Stimulated activated CD4-positive, alpha-beta T cell treated with anti-CD3 and anti-CD28 coated beads, Interleukin-2, amount 100 ng/mL, for 24 hours (primary cell): ENCODE data around the gene DNM3.

Experiments used
- DNase-seq, 2 donors: peaks; one replicate each; pipeline ENCODE4 v3.0.0-alpha.2; 2020

DNM3 gene

DNA sequence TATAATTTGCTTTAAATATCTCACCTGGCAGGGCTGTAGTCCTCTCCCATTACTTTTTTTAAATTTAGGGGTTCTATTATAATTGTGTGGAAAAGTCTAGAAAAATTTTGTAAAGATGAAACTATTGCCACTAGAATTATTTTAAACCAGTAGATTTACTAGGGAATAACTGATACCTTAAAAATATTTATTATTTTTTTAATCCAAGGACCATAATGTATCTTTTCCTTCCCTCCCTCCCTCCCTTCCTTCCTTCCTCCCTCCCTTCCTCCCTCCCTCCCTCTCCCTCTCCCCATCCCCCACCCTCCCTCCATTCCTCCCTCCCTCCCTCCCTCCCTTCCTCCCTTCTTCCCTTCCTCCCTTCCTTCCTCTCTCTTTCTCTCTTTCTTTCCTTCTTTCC is 90.5 kb downstream of the DNM3 start:
- no peak for DNase-seq

DNA sequence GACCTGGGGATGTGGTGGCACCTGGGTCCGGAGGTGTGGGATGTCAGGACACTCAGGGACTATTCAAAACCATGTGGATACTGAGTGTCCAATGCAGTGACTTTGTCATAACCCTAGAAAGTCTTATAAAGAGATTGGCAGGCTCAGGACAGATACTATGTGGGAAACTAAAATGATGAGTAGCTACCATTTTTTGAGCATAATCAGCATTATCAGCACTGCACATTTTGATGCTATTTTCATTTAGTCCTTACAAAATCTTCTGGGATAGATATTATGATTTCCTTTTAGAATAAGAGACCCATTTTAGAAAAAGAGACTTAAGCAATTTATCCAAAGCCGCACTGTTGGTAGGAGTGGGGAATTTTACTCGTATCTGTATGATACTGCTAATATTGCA is 93.4 kb downstream of the DNM3 start:
- no peak for DNase-seq

DNA sequence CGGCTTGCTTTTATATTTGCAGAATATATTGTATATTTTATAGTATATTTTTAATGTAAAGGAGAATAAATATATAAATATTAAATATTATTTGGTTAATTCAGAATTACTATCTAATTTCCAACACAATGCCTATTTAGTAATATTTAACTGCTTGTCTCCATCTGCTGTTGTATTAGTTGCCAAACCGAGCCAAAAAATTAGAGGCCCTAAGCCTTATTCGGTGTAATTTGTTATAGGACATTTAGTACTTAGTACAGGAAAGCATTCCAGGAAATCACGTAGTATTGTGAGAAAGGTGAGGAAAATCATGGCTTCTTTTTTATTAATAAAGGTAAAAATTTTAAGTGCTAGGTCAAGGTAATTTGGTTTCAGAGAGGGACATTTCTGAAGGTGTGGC is 93.8 kb downstream of the DNM3 start:
- DNase-seq: no peak

DNA sequence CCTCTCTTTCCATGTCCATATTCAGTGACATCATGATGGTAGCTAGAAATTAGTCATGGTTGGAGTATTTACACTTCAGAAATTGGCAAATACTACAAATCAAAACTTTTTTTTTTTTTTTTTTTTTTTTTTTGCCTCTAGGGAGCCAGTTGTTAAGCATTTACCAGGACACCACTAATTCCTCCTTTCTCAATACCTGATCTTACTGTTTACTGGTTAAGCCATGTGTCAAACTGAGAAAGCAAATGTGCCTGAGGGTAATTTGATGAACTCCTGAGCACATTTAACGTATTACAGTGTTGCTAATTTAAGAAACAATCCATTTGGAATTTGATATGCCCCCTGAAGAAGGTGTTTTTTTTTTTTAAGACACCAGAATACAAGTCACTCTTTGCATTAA is 94.4 kb downstream of the DNM3 start:
- no peak for DNase-seq

DNA sequence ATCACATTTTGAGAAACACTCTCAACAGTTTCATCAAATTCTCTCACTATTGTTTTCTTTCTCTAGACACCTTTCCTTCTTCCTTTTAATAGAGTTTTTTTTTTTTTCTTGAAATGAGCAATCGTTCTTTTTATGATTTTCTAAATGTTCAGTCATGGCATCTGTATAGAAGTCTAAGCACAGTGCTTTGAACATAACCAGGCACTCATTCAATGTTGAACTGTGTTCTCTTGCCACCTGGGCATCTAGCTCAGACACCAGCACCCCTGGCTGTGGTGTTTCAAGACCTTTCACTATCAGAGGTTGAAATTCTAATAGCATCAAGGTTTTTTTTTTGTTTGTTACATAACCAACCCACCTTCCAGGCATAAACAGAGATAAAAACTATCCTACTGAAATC is 96.6 kb downstream of the DNM3 start:
- no peak for DNase-seq

DNA sequence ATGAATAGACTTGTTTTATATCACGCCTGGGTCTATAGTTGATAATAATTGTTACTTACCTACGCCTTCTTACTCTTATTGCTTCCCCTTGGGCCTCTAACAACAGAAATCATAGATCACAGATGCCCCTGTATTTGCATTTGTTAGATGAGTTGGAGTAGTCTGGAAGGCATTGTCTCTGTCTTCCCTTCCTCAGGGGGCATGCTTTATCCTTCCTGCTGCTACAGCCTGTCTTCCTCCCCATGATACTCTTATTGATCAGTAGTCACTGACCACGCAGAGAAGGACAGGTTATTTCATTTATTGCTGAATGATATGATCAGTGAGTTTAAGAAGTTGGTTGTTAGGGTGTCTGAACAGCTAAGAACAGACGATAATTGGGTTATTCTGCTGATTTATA is 98.4 kb downstream of the DNM3 start:
- DNase-seq: no peak

DNA sequence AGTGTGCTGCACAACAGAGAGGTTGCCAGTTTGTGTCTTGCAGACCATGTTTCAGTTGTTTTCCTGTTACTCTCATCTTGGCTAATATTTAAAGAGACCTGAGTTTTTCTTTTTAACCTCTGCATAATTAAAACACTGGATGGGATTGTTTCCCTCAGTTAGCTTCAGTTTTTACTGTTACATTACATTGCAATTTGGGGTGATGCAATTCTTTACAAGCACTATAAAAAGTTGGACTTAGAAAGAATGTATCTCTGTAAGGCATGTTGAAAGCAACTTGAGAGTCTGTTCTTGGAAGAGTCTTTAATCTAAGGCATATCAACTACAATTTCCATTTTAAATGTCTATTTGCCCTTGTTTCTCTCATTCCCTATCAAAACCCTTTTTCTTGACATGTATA is 99.1 kb downstream of the DNM3 start:
- no peak for DNase-seq

DNA sequence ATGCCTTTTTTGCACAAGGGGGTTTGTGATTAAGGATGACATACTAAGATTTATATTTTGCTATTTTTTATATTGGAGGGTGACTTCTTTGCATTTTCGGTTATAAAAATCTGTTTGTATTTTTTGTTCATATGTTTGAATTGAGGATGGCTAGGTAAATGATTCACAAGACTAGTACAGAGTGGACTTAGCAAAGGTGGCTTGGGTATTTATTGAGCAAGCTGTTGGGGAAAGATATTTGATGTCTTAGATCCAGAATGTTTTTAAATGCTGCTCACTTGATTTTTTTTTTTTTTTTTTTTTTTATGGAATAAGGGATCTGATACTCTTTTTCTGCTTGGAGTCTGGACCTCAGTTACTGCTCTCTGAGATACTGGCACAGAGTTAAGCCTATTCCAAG is 100.6 kb downstream of the DNM3 start:
- DNase-seq: no peak

DNA sequence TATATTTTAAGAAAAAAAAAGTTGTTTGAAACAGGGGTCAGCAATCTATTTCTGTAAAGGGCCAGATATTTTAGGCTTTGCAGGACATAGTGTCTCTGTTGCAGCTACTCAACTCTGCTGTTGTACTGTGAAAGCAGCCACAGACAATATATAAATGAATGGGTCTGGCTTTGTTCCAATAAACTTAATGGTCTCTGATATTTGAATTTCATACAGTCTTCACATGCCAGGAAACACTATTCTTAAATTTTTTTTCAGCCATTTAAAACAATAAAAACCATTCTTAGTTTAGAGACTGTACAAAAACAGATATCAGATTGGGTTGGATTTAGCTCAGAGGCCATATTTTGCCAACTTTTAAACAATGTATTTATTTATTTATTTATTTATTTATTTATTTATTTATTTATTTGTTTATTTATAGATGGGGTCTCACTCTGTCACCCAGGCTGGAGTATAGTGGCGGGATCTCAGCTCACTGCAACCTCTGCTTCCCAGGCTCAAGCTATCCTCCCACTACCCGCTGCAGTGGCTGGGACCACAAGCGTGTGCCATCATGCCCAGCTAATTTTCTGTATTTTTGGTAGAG is 102.8 kb downstream of the DNM3 start:
- DNase-seq: no peak

DNA sequence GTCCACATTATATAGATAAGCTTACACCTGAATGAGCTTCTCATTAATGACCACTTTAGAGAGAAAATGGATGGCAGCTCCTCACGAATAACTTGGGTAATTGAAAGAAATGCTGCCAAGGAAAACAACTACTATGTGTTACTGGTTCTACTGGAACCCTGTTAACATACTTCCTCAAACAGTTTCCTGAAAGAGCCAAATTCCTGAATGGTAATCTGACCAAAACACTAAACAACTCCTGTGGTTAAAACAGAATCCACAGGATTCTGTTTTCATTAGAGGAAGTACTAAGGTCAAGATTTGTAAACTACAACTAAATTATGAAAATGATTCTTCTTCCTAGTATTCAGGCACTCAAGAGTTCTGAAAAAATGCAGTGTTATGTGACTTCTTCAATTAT is 107.2 kb downstream of the DNM3 start:
- DNase-seq: no peak

DNA sequence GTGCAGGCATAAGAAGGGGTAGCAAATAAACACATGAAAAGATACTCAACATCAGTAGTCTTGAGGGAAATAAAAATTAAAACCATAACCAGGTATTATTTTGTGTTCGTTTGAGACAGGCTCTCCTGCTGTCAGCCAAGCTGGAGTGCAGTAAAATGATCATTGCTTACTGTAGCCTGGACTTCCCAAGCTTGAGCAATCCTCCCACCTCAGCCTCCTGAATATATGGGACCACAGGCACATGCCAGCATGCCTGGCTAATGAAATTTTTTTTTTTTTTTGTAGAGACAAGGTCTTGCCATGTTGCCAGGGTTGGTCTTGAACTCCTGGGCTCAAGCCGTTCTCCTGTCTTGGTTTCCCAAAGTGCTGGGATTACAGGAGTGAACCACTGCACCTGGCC is 108.0 kb downstream of the DNM3 start:
- DNase-seq: no peak

DNA sequence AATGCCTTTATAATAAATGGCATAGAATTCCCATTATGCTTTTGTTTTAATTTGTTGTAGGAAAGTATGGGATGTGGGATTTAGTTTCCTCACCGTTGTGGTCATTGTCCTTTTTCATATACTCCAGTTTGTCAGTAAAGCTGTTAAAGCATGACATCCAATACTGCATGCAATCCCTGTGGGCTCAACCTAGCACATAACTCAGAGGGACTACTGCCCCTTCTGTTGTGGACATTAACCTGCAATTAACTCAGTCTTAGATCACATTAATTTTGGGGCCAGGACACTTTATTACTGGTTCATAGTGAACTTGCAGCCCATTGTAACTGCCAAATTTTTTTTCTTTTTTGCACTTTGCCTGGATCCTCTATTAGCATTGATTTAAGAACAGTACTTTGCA is 112.5 kb downstream of the DNM3 start:
- DNase-seq: no peak

DNA sequence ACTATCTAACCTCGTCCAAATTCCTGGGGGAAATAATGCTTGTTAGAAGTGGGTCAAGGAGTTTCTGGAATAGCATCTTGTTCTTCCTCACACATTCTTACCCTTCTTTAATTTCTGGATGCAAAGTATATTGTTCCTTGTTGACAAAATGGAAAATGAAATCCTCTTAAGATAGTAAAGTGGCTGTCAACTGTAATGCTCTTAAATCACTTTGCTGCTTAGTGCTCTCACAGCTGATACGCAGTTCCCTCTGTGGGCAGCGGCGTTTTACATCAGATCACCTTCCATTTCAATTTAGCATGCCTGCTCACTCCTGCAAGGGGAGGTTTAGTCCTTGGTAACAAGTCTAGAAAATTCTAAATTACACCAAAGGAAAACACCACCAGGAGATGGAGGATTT is 113.1 kb downstream of the DNM3 start:
- DNase-seq: no peak

DNA sequence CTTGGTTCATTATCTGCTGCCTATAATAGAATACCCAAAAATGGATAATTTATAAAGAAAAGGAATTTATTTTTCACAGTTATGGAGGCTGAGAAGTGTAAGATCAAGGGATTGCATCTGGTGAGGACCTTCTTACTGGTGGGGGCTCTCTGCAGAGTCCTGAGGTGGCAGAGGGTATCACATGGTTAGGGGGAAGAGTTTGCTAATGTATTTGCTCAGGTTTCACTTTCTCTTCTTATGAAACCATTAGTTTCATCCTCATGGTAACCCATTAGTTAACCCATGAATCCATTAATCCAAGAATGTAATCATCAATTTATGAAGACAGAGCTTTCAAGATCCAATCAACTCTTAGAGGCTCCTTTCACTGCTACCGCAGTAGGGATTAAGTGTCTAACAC is 120.6 kb downstream of the DNM3 start:
- DNase-seq: no peak

DNA sequence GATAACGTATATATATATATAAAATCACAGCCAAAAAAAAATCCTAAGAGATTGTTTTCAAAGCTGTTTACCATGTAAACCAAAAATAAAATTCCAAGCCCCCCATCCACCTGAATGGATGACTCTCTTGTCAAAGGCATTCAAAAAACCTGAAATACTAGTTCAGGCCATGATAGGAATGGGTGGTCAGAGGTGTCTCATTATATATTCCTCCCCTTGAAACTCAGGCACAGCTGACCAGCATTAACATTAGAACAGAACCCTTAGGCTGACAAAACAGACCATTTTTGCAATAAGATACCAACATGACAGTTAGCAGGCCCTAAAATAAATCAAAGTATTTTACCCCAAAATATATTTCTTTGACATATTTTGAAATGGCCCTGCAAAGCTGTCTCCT is 122.5 kb downstream of the DNM3 start:
- DNase-seq: no peak

DNA sequence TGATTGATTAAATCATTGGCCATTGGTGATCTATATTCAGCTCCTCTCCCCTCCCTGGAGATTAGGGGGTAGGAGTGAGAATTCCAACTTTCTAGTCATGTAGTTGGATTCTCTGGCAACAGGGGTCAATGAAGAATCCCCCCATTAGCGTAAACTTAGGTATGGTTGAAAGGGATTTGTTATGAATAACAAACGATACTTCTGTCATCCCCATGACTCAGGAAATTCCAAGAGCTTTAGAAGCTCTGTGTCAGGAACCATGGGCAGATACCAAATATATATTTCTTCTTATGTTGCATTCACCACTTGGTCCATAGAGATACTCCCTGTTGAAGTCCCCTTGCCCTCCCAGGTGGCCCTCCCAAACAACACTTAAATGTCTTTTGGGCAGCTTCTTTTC is 124.5 kb downstream of the DNM3 start:
- no peak for DNase-seq

DNA sequence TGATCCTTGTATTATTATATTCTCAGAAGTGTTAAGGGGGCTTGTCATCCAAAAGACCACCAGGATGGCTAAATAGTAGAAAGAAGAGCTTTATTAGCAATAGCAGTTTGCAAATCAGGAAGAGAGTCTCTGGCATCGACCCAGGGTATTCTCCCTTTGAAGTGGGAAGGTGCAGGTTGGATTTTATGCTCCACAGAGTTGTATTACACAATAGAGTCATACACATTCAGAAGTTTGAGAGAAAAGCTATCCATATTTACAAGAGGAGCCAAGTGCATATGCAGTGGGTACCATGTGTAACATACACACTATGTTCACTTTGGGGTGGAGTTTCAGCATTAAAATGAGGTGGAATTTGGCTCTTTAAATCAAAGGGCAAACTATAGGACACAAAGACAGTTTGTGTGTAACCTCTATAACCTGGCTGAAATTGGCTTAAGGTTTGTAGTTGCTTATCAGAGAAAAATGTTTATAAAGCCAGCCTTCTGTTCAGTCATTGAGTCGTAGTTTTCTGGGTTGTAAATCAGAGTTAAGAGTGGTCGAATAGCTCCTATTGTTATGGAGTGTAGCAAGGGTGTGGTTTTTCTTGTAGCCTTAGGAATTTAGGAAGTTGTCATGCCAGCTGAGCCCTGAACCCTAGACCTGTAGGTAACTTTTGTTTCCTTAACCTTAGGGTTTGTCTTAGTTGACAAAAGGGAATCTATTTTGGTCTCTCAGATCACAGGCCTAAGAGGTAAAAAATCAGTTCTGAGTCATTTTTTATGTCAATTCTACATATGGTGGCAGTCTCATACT is 125.3 kb downstream of the DNM3 start:
- DNase-seq: no peak

DNA sequence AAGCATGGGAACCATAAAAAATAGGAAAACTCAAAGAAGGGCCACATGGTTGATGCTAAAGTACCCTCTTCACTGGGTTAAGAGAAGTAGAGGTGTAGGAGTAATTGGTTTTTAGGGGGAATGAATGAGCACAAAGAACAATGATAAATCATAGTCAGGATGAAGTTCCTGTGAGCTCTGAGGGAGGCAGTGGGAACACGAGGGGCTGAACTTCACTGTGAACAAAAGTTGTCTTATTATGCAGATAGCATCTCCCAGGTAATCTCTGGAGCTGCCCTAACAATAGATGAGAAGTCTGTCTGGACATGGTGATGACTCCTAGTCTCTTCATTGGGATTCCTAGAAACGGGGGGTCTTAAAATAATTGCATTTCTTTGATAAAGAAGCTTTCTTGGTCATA is 127.9 kb downstream of the DNM3 start:
- no peak for DNase-seq

DNA sequence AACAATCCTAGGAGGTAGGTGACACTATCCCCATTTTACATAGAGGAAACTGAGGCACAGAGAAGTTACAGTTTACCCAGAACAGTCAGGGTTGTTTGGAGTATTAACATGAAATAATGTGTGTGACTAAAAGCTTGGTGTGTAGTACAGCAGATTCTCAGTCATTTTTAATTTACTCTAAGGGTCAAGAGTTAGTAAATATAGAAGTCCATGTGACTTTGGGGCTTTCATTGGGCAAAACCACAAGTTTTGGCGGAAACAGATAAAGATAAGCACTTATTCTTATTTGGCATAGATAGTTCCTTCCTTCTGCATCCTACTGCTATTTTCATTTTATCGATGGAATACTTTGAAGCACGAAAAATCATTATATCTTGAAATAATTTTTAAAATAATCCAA is 128.5 kb downstream of the DNM3 start:
- DNase-seq: no peak

DNA sequence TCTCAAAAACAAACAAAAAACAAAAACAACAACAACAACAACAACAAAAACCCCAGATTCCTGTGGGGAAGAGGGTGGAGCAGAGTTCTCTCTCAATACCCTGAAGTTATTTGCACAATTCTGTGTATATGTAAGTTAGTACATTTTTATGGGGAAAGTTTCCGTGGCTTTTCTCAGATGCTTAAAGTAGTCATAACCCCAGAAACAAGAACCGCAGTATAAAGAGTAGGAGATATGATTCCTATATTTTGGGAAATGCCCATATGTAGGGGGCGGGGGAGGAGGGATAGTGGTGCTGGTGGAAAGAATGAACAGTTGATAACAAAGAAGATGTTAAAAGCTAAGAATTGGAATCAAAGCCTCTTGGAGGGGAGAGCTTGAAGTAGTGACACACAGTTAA is 131.5 kb downstream of the DNM3 start:
- no peak for DNase-seq

DNA sequence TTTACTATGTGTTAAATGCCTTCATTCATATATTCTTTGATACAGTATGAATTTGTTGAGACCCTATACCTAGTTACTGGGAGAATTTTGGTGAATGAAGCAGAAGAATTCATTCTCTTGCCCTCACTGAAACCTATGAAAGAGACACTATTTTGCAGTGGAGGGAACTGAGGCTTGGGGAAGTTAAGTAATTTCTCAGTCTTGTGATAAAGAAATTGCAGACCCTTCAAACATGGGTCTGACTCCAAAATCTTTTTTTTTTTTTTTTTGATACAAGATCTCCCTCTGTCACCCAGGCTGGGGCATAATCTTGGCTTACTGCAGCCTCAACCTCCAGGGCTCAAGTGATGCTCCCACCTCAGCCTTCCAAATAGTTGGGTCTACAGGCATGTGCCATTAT is 132.1 kb downstream of the DNM3 start:
- no peak for DNase-seq

DNA sequence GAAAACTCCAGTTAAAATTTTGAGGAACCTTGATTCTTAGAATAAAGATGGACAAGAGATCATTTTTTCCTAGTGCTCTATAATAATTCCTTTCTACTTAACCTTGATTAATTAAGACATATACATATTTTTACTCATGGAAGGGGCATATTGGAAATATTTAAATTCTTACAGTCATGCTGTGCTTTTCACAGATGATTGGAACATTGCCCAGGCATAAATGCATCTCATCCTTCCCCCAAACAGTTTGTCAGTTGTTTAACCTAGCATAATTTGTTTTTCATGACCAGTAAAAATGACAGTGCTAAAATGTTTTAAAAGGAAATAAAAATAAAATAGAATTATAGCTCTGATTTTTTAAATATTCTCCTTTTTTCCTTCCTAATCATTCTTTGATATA is 140.0 kb downstream of the DNM3 start:
- DNase-seq: no peak

DNA sequence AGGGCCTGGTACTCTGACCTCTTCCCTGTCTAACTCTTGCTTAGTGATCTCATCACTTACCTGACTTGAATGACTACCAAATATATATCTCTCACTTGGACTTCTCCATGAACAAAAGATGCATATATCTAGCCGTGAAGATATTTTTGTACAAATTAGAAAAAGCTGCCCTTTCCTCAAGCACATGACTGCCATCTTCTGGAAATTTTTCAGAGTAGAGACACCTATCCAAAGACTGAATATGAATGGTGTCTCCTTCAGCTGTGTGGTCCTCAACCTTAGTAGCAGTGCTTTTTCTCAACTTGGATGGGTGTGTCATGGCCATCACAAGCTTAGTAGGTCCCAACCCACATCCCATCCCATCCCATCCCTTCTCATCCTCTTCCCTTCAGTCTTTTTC is 142.3 kb downstream of the DNM3 start:
- no peak for DNase-seq

DNA sequence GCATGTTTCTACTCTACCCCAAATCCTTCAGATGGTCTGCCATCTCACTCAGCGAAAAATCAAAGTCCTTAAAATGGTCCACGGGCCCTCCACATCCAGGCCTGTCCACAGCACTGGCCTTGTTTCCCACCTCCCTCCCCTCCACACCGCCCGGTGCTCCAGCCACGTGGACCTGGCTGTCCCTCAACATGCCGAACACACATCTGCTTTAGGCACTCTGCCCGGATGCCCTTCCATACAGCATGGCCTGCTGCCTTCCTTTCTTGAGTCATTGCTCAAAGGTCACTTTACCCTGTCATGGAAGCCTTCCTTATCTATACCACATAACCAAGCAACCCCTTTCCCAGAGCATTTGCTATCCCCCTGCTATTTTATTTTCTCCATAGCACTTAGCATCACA is 143.0 kb downstream of the DNM3 start:
- no peak for DNase-seq

DNA sequence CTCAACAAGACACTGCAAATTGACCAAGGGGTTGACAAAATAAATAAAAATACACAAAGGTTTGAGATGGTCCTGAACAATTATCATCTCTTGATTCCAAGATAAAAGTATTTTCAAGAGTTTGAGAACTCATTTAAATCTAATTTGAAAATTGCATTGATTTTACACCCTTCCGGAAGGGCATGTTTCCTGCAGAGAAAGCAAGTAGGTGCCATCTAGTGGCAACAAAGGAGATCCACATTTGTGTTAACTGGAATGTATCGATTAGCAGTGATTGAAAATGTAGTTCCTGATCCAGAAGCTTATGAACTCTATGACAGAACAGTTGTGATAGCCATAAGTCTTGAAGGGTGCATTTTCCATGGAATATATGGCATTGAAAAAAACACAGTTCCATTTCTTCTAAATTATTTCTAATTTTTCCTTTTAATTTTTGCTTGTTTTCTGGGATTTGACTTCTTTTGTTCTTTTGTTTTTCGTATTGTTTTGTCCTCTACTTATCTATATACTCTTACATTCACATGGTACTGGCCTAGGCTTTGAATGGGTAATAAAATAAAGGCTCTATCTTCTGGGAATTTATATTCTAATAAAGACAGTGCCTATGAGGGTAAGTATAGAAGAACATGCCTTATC is 143.7 kb downstream of the DNM3 start:
- no peak for DNase-seq
